ENCODE data around the gene CYREN. TPM values are rescaled to one million over a fixed set of nuclear protein-coding genes. Genes with fewer than 3 reads are reported as not detected.

Gene CYREN
- total RNA-seq, 1 donor from 2014 or later = 80.3 TPM

GRCh38 chr7:135151132-135151531 is 19.4 kb downstream of the CYREN start:
- TF ChIP-seq, protein P1, sequence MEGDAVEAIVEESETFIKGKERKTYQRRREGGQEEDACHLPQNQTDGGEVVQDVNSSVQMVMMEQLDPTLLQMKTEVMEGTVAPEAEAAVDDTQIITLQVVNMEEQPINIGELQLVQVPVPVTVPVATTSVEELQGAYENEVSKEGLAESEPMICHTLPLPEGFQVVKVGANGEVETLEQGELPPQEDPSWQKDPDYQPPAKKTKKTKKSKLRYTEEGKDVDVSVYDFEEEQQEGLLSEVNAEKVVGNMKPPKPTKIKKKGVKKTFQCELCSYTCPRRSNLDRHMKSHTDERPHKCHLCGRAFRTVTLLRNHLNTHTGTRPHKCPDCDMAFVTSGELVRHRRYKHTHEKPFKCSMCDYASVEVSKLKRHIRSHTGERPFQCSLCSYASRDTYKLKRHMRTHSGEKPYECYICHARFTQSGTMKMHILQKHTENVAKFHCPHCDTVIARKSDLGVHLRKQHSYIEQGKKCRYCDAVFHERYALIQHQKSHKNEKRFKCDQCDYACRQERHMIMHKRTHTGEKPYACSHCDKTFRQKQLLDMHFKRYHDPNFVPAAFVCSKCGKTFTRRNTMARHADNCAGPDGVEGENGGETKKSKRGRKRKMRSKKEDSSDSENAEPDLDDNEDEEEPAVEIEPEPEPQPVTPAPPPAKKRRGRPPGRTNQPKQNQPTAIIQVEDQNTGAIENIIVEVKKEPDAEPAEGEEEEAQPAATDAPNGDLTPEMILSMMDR (conservative IDR thresholded peaks at IDR 0.05; ENCODE audit: low read depth, low read length) = no peak
- no peak for DNase-seq (ENCODE audit: low read depth)
- no peak overlapping the region for H3K4me3 ChIP-seq (ENCODE audit: low read depth, low read length)

DNA sequence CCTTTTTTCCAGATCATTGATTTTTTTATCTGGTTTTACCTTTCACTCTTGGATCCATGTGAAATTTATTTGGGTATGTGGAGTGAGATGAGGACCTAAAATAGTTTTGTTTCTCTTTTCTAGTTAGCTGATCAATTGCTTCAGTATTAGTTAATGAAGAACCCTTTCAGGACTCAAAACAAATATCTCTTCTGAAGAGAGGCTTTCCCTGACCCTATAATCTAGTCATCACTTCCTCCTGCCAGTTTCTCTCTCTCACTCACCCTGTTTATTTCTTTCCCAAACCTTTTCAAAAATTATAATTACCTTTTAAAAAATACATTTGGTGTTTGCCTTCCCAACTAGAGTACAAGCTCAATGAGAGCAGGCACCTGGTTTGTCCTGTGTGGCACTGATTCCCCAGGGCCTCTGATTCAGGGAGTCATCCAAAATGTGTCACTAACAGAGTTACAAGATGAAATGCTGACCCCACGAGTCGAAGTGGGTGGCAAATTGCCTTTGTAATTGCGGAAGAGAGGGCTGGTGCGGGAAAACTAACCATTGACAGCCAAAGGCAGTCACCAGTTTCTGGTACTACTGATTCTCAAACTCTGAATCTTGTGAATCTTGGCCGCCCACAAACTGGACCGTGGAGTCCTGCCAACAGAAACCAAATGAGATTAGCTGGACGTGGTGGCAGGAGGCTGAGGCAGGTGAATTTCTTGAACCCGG is 20.3 kb downstream of the CYREN start:
- peak overlapping the region; percentile 23 for H3K4me3 ChIP-seq (ENCODE audit: low read depth, low read length)
- TF ChIP-seq, protein P1 (conservative IDR thresholded peaks at IDR 0.05; ENCODE audit: low read depth, low read length) = no peak
- no peak for DNase-seq (ENCODE audit: low read depth)

DNA sequence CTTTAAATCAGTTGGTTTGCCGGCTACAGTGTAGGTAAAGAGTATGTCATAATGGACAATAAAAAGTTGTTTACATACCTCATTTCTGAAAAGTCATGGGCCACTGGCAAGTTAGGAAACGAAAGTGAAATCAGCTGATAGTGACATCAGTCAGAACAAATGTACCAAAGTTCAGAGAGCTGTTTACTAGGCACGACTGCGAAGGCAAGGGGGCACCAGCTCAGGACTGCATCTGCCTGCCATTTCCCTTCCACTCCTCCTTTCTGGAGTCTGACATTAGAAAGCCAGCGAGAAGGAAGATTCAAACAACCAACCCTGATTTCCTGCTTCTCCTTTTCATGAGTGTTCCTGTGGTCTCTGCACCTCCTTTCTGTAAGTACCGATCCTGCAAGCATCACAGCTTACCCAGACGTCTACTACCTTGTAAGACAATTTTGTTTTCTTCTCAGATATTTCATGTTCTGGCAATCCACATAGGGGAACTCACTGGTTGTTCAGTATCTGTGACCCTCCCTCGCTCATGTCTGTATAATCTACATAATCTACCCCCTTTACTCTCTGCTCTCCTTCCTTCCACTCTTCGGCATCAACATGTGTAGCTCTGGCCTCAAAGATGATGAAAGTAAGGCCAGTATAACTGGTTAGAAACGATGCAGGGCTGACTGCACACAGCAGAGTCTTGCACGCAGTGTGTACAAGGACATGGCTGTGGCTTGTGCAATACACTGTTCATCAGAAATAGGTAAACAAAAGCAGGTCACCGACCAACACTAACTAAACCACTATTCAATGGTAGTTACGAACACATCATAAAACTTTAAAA is 22.4 kb downstream of the CYREN start, which contains the start of gene TMEM140:
Gene TMEM140 (plus strand): TSS at position 174 of the 823 bp plus-strand sequence. CDS start 16,370 bp downstream, outside the sequence.
- TF ChIP-seq, protein P1 (conservative IDR thresholded peaks at IDR 0.05; ENCODE audit: low read depth, low read length) = no peak
- H3K4me3 ChIP-seq (ENCODE audit: low read depth, low read length) = peak within 1 kb of the TSS; percentile 67
- DNase-seq (ENCODE audit: low read depth) = peak; percentile 79

DNA sequence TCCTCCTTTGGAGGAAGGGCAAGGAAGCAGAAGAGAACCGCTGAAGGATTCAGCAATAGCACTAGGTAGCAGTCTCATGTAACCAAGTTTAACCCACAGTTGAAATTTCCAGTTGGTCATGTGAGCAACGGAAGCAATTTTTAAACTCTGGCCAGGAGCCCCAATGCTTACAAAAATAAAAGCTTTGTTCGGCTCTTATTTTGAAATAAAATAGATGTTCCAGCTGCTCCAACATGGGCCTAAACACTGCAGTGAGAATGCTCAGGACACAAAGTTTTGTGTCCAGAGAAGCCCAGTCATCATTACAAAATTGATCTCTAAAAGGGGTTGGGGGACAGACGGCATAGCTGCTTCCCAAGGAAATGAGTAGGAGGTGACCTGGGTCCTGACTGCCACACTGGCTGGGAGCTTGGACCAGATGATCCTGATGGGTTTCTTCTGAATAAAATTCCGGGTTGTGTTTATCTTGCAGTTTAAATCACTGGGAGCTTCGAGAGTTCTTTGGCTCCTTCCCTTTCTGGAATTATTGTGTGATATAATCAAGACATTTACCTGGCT is 23.1 kb downstream of the CYREN start:
- DNase-seq (ENCODE audit: low read depth) = peak; percentile 52
- H3K4me3 ChIP-seq (ENCODE audit: low read depth, low read length) = peak overlapping the region; percentile 67
- TF ChIP-seq, protein P1 (conservative IDR thresholded peaks at IDR 0.05; ENCODE audit: low read depth, low read length) = no peak

- no peak overlapping the region for H3K4me3 ChIP-seq (ENCODE audit: low read depth, low read length)
- TF ChIP-seq, protein P1 (conservative IDR thresholded peaks at IDR 0.05; ENCODE audit: low read depth, low read length) = no peak
- no peak for DNase-seq (ENCODE audit: low read depth)
Observed at GRCh38 chr7:135143885-135144668, 26.4 kb downstream of the CYREN start.

DNA sequence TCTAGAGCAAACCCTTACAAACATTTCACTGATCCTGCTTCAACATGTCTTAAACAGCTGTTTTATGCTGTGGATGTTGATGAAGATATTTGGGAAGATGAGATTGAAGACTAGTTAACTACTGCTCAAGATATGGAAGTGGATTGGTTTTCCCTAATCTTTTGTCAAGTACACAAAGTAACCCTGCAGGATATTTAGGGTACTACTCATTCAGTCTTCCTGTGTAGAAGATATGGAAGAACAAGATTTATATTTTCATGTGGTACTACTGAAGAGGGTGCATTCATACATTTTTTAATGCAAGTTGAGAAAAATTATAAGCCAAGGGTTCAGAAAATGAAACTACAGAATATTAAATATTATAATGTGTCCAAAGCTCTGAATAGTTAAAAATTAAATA is 40.9 kb downstream of the CYREN start:
- no peak for DNase-seq (ENCODE audit: low read depth)
- TF ChIP-seq, protein P1 (conservative IDR thresholded peaks at IDR 0.05; ENCODE audit: low read depth, low read length) = peak; percentile 7
- no peak overlapping the region for H3K4me3 ChIP-seq (ENCODE audit: low read depth, low read length)
